GM19025 (cell line): ENCODE measurements around the gene NLGN3.

Source experiments
- ATAC-seq: cut with Tn5 transposase; IDR thresholded peaks from one replicate; pipeline ENCODE4 v1.9.1; 2021; ENCODE audit warnings: mild to moderate bottlenecking, low read depth, moderate library complexity; ENCODE audit not compliant: unreplicated experiment

The NLGN3 gene

GRCh38 chrX:71118032-71118984 is 26.3 kb upstream of the NLGN3 start, which contains the start of gene MED12:
TSS of gene MED12 (plus strand) at chrX:71118596. CDS start at chrX:71118755, 159 bp downstream.
- peak; percentile 96 for ATAC-seq

DNA sequence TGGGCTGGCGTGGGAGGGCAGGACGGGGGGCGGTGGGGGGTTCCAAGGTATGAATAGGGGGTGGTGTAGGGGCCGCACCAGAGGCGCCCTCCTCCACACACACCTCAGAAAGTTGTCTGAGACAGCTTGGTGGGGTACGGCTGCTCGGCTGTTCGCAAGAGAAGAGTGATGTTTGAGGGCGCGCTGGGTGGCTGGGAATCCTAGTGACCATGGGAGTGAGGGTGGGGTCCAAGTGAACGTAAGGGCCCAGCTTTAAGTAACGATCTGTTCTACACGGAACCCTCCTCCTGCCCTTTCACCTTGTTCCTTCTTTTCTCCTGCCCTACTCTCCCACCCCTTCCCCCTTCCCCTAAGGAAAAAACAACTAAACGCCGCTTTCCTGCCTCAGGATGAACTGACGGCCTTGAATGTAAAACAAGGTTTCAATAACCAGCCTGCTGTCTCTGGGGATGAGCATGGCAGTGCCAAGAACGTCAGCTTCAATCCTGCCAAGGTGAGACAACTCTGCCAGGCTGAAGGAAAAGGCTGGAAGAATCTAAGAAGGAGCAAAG is 25.6 kb upstream of the NLGN3 start:
- no peak for ATAC-seq

DNA sequence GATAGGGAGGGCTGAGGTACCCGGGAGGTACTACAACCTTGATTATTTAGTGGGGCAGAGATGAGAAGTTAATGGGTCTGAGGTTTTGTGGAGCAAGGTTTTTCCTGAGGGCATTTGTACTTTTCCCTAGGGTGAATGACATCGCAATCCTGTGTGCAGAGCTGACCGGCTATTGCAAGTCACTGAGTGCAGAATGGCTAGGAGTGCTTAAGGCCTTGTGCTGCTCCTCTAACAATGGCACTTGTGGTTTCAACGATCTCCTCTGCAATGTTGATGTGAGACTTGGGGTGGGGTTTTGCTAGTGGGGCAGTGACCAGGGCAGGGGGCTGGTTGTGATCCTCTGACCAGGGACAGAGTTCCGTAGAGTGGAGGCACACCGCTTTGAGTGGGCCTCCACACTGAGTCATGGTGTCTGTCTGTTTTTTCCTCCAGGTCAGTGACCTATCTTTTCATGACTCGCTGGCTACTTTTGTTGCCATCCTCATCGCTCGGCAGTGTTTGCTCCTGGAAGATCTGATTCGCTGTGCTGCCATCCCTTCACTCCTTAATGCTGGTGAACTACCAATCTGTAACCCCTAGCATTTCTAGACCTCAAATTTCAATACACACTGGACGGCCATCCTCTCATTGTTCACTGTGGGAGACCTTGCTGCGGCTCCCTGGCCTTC is 16.3 kb upstream of the NLGN3 start:
- no peak for ATAC-seq

- ATAC-seq, result no peak
These were observed 15.5 kb upstream of the NLGN3 start for GRCh38 chrX:71128915-71129765.

DNA sequence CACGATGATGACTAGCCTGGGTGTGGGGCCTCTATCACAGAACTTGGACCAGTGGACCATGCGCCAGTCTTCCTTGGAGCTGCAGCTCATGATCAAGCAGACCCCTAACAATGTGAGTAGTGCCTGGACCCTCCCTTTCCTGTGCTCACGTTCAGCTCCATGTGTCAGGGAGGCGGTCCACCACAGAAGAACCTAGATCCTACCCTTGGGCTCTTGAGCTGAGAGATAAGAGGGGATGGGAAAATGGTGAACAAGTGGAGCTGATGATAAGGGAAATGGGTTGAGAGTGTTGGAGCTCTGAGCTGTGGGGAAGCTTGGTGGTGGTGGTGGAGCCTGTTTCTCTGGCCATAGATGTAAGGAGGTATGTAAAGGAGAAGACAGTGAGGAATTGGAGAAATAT is 13.1 kb upstream of the NLGN3 start:
- ATAC-seq, result no peak

DNA sequence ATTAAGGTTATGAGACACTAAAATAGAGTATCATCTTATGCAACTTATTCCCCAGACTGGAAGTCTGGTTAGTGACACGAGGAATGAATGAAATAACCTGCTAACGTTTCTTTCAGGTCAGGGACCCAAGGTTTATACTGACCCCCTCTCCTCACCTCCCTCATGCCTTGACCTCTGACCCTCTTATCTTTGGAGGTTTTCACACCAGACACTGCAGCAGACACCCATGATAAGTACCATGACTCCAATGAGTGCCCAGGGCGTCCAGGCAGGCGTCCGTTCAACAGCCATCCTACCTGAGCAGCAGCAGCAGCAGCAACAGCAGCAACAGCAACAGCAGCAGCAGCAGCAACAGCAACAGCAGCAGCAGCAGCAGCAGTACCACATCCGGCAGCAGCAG is 4.2 kb upstream of the NLGN3 start:
- no peak for ATAC-seq

DNA sequence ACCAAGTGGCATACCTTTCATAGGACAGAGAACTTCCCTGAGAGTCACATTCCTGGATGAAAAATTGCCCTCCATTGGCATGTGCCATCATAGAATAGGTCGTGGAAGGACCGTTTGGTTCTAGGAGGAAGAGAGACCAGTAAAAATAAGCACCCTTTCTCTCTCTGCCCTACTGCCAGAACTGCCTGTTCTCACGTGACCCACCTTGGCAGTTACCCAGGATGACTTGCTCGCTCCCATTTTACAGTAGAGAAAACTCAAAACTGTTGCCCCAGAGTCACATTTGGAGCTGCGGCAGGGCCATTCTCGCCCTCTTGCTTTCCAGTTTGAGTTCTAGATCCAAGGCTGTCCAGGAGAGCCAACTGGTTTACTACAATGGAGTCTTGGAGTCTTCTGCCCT is 1.1 kb upstream of the NLGN3 start:
- no peak for ATAC-seq

DNA sequence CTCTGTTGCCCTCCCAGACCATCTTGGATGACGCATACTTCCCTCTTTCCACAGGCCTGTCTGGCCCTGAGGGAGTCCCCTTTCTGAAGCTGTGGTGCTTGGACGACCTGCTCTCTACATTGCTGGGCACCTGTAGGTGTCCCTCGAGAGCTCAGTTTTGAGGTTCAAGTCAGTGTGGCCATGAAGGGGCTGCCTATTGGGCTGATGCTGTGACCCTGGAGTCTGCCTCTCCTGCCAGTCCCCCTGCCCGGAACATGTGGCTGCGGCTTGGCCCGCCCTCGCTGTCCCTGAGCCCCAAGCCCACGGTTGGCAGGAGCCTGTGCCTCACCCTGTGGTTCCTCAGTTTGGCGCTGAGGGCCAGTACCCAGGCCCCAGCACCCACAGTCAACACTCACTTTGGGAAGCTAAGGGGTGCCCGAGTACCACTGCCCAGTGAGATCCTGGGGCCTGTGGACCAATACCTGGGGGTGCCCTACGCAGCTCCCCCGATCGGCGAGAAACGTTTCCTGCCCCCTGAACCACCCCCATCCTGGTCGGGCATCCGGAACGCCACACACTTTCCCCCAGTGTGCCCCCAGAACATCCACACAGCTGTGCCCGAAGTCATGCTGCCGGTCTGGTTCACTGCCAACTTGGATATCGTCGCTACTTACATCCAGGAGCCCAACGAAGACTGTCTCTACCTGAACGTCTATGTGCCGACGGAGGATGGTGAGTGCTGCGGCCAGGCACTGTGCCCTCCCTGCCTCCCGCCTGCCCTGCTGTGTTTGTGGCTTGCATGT is 3.0 kb downstream of the NLGN3 start:
- no peak for ATAC-seq

DNA sequence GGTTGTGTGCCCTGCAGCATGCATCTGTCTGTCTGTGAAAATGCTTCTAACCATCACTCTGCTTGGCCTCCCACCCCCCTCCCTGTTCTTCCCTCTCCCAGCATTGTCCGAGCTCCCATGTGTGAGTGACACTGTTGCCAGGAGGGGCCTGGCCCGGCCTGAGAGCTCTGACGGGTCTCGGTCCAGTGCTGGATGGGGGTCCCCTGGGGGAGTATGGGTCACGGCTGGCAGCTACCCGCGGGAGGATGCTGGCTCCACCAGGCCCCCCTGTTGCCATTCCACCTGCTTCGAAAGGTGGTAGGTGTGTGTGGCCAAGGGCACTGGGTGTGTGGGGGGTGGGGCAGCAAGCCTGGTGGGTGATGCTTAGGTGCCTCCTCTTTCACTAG is 3.6 kb downstream of the NLGN3 start:
- no peak for ATAC-seq

GRCh38 chrX:71151366-71151765 is 6.7 kb downstream of the NLGN3 start:
- no peak for ATAC-seq

GRCh38 chrX:71154196-71154595 is 9.6 kb downstream of the NLGN3 start:
- ATAC-seq, result no peak

DNA sequence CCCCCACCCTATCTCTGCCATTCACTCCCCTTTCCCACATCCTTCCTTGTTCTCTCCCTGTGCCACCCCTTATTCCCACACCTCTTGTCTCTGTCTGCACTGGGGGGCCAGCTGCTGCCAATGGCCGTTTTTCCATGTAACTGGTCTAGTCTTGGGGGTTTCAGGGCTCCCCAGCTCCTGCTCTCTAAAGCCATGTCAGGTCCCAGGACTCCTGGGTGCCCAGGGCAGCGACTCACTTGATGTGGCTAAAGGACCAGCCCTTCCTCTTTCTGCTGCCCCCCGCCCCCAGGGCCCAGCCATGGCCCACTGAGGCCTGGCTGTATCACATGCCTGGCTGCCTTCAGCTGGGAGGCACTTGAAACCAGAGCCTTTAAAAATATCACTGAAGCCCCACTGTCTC is 10.0 kb downstream of the NLGN3 start:
- no peak for ATAC-seq

DNA sequence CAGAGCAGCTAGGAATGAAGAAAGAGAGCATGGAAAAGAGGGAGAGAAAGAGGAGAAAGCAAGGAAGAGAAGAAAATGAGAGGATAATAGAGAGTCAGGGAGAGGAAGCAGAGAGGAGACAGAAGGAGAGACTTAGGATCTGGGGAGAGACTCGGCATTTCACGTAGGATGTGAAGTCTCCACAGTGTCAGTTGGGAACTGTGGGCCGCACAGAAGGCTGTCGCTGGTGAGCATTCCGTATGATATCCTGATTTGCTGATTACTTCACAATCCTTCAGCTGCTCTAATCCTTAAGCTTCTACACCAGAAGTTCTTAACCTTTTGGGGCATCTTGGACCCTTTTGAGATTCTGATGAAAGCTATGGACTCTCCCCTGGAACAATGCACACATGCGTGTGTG is 14.0 kb downstream of the NLGN3 start:
- no peak for ATAC-seq

GRCh38 chrX:71159335-71159734 is 14.7 kb downstream of the NLGN3 start:
- ATAC-seq, result no peak

GRCh38 chrX:71160475-71160874 is 15.8 kb downstream of the NLGN3 start:
- ATAC-seq, result no peak

DNA sequence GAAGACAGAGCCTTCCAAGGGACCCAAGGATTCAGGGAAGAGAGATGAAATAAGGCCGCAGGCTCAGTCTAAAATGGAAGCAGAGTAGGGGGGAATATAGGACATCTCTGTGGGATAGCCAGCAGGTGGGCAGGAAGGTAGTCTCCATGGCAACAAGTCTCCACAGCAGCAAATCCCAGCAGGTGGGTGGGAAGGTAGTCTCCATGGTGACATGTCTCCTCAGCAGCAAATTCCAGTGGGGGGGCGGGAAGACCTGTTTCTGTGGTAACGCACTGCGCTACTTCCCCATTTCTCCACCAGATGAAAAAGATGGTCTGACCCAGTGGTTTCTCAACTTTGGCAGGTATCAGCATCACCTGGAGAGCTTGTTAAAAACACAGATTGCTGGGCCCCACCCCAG is 18.3 kb downstream of the NLGN3 start:
- no peak for ATAC-seq

GRCh38 chrX:71164071-71164470 is 19.4 kb downstream of the NLGN3 start:
- ATAC-seq, result no peak

GRCh38 chrX:71166461-71166860 is 21.8 kb downstream of the NLGN3 start:
- ATAC-seq, result no peak

DNA sequence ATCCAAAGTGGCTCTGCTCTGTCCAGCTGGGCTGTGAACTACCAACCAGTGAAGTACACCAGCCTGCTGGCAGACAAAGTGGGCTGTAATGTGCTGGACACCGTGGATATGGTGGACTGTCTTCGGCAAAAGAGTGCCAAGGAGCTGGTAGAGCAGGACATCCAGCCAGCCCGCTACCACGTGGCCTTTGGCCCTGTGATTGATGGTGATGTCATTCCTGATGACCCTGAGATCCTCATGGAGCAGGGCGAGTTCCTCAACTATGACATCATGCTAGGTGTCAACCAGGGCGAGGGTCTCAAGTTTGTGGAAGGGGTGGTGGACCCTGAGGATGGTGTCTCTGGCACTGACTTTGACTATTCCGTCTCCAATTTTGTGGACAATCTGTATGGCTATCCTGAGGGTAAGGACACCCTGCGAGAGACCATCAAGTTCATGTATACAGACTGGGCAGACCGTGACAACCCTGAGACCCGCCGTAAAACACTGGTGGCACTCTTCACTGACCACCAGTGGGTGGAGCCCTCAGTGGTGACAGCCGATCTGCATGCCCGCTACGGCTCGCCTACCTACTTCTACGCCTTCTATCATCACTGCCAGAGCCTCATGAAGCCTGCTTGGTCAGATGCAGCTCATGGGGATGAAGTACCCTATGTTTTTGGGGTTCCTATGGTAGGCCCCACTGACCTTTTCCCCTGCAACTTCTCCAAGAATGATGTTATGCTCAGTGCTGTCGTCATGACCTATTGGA is 22.6 kb downstream of the NLGN3 start:
- ATAC-seq, result no peak
